ENCODE data around the gene QKI.
A peak's percentile ranks its signal among the peaks of the same experiment; 100 is the strongest.

QKI gene

DNA sequence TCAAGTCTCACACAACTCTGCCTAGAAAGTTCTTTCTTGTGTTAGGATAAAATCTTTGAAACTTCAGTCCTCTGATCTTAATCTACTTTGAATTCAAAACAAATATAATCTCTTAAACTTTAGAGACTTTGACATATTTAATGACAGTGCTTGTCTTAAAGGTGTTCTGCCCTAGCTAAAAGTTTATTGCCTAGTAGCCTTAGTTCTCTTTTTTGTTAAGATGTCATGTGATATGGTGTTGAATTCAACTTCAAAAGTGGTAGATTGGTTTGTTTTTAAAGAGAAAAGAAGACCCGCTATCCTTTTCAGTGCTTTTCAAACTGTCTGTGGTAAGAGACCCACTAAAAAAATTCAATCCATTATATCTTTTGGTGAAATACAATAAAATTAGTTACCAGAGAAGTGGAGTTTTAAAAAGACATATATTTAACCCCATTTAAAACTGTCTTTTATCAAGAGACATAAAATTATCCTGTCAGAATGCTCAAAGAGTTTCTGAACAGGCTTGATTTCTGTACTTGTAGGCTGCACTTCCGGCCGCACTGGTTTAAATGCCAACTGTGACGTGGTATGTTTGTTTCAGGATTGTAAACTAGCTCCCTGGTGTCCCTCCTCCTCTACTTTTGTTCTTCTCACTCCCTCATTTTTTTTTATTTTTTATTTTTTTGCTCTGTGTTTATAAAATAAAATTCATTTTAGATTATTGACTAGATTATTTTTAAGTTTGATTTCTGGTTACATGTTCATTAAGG is 76.5 kb downstream of the QKI start:
- peak; percentile 74 for DNase-seq (ENCODE audit: low read depth)
- no peak overlapping the region for H3K4me3 ChIP-seq (ENCODE audit: low read depth, low read length)
- in situ Hi-C loops (cut with HindIII; ENCODE audit: low sequenced_read_pairs), result no loop called here
- TF ChIP-seq, protein P1, sequence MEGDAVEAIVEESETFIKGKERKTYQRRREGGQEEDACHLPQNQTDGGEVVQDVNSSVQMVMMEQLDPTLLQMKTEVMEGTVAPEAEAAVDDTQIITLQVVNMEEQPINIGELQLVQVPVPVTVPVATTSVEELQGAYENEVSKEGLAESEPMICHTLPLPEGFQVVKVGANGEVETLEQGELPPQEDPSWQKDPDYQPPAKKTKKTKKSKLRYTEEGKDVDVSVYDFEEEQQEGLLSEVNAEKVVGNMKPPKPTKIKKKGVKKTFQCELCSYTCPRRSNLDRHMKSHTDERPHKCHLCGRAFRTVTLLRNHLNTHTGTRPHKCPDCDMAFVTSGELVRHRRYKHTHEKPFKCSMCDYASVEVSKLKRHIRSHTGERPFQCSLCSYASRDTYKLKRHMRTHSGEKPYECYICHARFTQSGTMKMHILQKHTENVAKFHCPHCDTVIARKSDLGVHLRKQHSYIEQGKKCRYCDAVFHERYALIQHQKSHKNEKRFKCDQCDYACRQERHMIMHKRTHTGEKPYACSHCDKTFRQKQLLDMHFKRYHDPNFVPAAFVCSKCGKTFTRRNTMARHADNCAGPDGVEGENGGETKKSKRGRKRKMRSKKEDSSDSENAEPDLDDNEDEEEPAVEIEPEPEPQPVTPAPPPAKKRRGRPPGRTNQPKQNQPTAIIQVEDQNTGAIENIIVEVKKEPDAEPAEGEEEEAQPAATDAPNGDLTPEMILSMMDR (IDR thresholded peaks at IDR 0.05; ENCODE audit: low read depth, low read length, missing control alignments), result no peak

GRCh38 chr6:163491737-163492300 is 77.3 kb downstream of the QKI start:
- TF ChIP-seq, protein P1 (IDR thresholded peaks at IDR 0.05; ENCODE audit: low read depth, low read length, missing control alignments), result no peak
- H3K4me3 ChIP-seq (ENCODE audit: low read depth, low read length), result no peak overlapping the region
- in situ Hi-C loops (cut with HindIII; ENCODE audit: low sequenced_read_pairs), result no loop called here
- no peak for DNase-seq (ENCODE audit: low read depth)

GRCh38 chr6:163494279-163494727 is 79.8 kb downstream of the QKI start:
- TF ChIP-seq, protein P1 (IDR thresholded peaks at IDR 0.05; ENCODE audit: low read depth, low read length, missing control alignments), result no peak
- in situ Hi-C loops (cut with HindIII; ENCODE audit: low sequenced_read_pairs), result no loop called here
- no peak for DNase-seq (ENCODE audit: low read depth)

GRCh38 chr6:163496205-163496604 is 81.7 kb downstream of the QKI start:
- DNase-seq (ENCODE audit: low read depth), result no peak
- in situ Hi-C loops (cut with HindIII; ENCODE audit: low sequenced_read_pairs), result no loop called here
- H3K4me3 ChIP-seq (ENCODE audit: low read depth, low read length), result no peak overlapping the region
- TF ChIP-seq, protein P1 (IDR thresholded peaks at IDR 0.05; ENCODE audit: low read depth, low read length, missing control alignments), result no peak

More at GRCh38 chr6:163494279-163494727, 79.8 kb downstream of the QKI start:
- no peak overlapping the region for H3K4me3 ChIP-seq (ENCODE audit: low read depth, low read length)

GRCh38 chr6:163500105-163500504 is 85.6 kb downstream of the QKI start:
- no peak overlapping the region for H3K4me3 ChIP-seq (ENCODE audit: low read depth, low read length)
- in situ Hi-C loops (cut with HindIII; ENCODE audit: low sequenced_read_pairs), result no loop called here
- TF ChIP-seq, protein P1 (IDR thresholded peaks at IDR 0.05; ENCODE audit: low read depth, low read length, missing control alignments), result no peak
- no peak for DNase-seq (ENCODE audit: low read depth)

- no peak for DNase-seq (ENCODE audit: low read depth)
- TF ChIP-seq, protein P1 (IDR thresholded peaks at IDR 0.05; ENCODE audit: low read depth, low read length, missing control alignments), result no peak
- in situ Hi-C loops (cut with HindIII; ENCODE audit: low sequenced_read_pairs), result no loop called here
- H3K4me3 ChIP-seq (ENCODE audit: low read depth, low read length), result no peak overlapping the region
Observed at GRCh38 chr6:163501026-163501425, 86.5 kb downstream of the QKI start.

Data from astrocyte of the cerebellum (primary cell).